ENCODE results near the gene ALAS2.
A peak's percentile ranks its signal among the peaks of the same experiment; 100 is the strongest.
"Not testable (repeated sequence)": the region's sequence is repeated elsewhere in the genome, so short reads cannot be mapped to it uniquely, and the experiment has no call there.

ALAS2 gene

DNA sequence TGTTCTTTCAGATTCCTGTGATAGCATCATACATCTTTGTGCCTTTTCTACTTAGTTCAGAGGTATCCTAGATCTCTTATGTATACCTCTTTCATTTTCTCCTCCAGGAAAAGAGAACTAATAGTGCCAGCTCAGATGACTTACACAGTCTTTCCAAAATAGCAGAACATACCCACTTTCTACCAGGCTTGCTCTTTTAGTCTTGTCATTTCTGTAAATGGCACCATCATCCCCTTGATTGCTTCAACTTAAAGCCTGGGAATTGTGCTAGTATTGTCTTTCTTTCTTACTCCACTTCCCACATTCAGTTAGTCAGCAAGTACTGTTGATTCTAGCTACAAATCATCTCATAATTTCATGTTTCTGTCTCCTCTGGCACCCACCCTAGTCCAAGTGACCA lies 25.5 kb downstream of the ALAS2 start:
- DNase-seq (ENCODE audit: low read depth, low spot score) = no peak

DNA sequence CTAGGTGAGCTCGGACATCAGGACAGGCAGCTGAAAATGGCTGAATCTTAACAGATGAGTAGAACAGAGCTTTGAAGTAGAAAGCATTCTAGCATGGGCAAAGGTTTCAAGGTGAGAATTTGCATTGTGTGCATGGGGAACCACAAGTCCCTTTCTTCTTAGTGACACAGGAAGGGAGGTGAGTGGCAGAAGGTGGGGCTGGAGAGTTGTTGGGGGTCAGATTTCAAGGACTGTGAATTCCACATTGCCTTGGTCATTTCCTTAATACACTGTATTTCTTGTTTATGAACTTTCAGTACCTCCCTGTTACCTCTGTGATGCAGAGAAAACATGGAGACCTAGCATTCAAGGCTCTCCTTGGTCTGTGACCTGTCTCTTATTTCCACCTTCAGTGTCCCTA lies 26.5 kb downstream of the ALAS2 start:
- DNase-seq (ENCODE audit: low read depth, low spot score) = no peak

- DNase-seq (ENCODE audit: low read depth, low spot score) = peak; percentile 93
Measured at GRCh38 chrX:54999717-55000598, 30.8 kb downstream of the ALAS2 start, which contains the start of gene APEX2. Gene APEX2 (plus strand): TSS chrX:55000363. CDS start chrX:55000423, 60 bp downstream.

DNA sequence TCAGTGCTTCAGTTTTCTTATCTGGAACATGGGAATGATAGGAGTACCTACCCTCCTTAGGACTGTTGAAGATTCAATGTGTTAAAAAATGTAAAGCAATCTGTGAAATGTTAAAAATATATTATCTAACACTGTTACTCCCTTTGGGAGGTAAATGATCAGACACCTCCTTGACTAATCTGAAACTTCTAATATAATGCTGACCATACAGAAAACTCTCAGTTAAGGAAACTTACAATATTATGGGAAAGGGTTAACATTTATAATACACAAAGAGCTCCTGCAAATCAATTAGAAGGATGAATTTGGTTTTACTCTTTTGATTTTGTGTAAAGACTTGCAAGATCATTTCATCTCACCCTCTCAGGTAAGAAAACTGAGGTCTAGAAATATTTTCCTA lies 35.2 kb downstream of the ALAS2 start:
- DNase-seq (ENCODE audit: low read depth, low spot score) = no peak

GRCh38 chrX:54994668-54995351 lies 36.0 kb downstream of the ALAS2 start:
- no peak for DNase-seq (ENCODE audit: low read depth, low spot score)

- DNase-seq (ENCODE audit: low read depth, low spot score) = no peak
Measured at GRCh38 chrX:54994099-54994498, 36.7 kb downstream of the ALAS2 start, which contains the start of gene PFKFB1. Gene PFKFB1 (minus strand): TSS chrX:54994188. CDS start chrX:54994007, 181 bp downstream.

GRCh38 chrX:54992911-54993622 lies 37.7 kb downstream of the ALAS2 start:
- DNase-seq (ENCODE audit: low read depth, low spot score) = no peak

GRCh38 chrX:54991706-54992105 lies 39.1 kb downstream of the ALAS2 start:
- no peak for DNase-seq (ENCODE audit: low read depth, low spot score)

- not testable (repeated sequence) for DNase-seq (ENCODE audit: low read depth, low spot score)
Measured at GRCh38 chrX:54983306-54983705, 47.5 kb downstream of the ALAS2 start.

DNA sequence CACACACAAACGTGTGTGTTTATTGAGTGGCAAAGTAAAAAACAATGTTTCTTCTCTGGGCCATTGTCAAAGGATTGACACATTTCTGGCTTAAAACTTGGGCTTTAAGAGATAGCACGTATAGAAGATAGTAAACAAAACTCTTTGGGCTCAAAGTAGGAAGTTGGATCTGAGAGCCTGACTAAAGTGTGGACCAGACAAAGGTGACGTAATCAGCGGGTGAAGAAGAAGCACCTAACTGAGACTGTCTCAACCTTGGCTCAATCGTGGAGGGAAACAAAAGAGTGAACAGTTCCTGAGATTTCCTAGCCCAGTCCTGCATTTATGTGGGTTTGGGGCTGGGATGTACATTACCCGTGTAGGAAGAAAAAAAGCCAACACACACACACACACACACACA lies 50.4 kb downstream of the ALAS2 start:
- no peak for DNase-seq (ENCODE audit: low read depth, low spot score)

DNA sequence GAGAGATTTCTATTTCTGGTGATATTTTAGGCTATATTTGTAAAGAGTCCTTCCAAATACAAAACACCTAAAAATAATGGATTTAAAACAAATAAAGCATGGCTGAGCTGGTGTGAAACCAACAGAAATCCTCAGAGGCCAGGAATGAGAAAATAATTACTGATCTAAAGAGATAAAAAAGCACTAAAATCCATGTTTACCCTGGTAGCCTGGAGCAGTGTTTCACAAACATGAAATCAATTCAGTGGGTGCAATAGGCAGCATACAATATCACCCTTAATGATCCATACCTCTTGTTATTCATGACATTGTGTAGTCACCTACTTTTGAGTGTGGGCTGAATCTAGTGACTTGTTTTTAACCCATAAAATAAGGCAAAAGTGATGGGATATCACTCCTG lies 51.3 kb downstream of the ALAS2 start:
- DNase-seq (ENCODE audit: low read depth, low spot score) = no peak

DNA sequence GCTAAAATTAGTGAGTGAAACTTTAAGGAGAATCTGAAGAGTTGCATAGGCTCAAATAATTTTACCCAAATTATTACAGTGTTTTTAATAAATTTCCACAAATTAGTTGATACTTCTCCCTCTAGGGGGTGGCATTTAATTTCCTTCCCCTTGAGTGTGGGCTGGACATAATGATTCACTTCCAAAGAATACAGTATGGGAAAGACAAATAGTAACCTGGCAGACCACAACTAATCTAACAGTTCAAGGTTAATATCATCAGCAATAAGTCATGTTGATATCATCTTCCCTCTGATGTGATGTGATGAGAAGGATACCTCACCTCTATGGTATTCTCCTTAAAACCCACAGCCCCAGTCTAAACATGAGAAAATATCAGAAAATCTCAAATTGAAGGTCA lies 52.3 kb downstream of the ALAS2 start:
- DNase-seq (ENCODE audit: low read depth, low spot score) = no peak

DNA sequence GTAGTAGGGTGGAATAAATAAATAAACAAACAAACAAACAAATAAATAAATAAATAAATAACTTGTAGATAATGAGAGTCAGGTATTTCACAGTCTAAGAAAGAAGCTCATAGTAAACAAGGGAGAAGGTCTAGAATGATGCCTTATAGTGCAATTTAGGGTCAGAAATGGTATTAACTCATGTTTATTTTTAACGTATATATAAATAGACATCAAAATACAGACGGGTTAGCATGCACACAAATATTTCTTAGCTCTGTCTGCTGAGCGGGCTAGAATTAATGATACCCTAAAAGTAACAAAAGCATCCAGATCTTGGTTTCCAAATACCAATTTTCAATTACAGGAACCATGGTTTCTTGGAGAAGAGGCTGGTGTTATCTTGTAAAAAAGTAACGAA lies 53.4 kb downstream of the ALAS2 start:
- DNase-seq (ENCODE audit: low read depth, low spot score) = no peak

GRCh38 chrX:54964766-54965497 lies 65.8 kb downstream of the ALAS2 start:
- DNase-seq (ENCODE audit: low read depth, low spot score) = no peak

- DNase-seq (ENCODE audit: low read depth, low spot score) = no peak
Measured at GRCh38 chrX:54961750-54962149, 69.0 kb downstream of the ALAS2 start.

Measured in astrocyte of the hippocampus (primary cell).